C4-2B (cell line): ENCODE data around the gene ADAM12.

Source experiments
- H3K27ac ChIP-seq: fragments of 450-650 bp; 2 replicates; pipeline ENCODE4 v1.5.1; 2017
- ZFX ChIP-seq: fragments of 450-650 bp; IDR thresholded peaks from 2 replicates; pipeline ENCODE4 v1.6.1; 2017
- TF ChIP-seq, protein P1 (sequence below): fragments of 450-650 bp; conservative IDR thresholded peaks from 2 replicates; pipeline ENCODE4 v1.5.1; 2017; ENCODE audit warnings: mild to moderate bottlenecking

ADAM12 gene

DNA sequence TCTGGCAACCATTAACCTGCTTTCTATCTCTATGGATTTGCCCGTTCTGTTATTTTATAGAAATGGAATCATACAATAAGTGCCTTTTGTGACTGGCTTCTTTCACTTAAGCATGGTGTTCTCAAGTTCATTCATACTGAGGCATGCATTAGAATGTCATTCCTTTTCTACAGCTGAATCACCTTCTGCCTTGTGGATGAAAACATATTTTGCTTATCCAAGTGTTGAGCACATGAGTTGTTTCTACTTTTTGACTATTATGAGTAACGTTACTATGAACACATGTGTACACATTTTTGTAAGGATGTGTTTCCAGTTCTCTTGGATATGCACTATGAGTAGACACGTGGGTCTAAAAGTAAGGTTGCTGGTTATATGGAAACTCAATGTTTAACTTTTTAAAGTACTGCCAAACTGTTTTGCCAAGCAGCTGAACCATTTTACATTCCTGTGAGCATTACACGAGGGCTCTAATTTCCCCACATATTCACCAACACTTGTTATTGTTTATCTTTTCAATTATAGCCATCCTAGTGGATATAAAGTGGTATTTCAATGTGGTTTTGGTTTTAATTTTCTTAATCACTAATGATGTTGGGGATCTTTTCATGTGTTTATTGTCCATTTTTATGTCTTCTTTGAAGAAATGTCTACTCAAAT lies 250.6 kb downstream of the ADAM12 start:
- TF ChIP-seq, protein P1, sequence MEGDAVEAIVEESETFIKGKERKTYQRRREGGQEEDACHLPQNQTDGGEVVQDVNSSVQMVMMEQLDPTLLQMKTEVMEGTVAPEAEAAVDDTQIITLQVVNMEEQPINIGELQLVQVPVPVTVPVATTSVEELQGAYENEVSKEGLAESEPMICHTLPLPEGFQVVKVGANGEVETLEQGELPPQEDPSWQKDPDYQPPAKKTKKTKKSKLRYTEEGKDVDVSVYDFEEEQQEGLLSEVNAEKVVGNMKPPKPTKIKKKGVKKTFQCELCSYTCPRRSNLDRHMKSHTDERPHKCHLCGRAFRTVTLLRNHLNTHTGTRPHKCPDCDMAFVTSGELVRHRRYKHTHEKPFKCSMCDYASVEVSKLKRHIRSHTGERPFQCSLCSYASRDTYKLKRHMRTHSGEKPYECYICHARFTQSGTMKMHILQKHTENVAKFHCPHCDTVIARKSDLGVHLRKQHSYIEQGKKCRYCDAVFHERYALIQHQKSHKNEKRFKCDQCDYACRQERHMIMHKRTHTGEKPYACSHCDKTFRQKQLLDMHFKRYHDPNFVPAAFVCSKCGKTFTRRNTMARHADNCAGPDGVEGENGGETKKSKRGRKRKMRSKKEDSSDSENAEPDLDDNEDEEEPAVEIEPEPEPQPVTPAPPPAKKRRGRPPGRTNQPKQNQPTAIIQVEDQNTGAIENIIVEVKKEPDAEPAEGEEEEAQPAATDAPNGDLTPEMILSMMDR, result no peak
- no peak for TF ChIP-seq ZFX
- no peak overlapping the region for H3K27ac ChIP-seq

DNA sequence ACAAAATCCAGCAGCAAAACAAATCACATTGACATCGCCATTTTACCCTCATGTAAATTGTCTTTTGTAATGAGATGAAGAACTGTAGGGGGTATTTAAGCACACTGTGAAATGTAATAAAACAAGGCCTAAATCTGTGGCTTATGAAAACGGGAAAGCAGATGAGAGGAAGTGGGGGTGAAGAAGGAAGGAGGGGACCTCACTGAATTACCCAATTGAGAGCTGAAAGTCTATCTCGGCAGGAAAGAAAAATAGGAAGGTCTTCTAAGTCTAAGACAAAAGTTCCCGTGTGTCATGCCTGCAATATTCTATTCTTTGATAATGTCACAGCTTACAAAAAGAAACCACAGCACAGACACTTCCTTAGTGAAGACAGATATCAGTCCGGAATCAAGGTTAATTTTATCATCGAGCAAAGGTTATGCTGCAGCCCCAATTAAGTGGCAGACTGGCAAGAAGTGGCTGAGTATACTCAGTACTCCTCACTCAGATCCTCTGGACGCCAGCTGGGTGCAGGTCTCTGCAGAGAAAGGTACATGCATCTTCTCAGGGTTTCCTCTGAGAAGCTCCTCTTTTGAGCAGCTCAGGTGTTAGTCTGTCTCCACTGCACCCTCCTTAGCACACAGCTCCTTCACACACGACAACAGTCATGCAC lies 252.2 kb downstream of the ADAM12 start:
- H3K27ac ChIP-seq, result no peak overlapping the region

DNA sequence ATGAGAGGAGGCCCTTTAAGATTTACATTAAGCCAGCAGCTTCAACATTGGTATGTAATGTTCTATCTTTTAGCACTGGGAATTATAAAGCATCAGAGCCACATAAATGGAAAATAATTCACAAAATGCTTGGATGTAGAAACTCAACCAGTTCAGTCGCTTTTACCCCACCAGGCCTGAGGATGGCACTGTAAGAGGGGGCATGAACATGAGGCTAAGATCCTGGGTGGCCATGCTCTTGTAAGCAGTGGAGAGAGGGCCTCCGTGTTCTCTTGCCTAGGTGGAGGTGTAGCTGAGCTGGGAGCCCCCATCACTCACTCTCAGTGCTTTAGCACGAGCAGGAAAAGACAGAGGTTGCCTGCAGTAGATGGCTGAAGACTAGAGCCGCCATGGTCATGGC lies 253.1 kb downstream of the ADAM12 start:
- H3K27ac ChIP-seq, result no peak overlapping the region
- TF ChIP-seq, protein P1, result no peak
- no peak for TF ChIP-seq ZFX

More for the DNA sequence above, 252.2 kb downstream of the ADAM12 start:
- TF ChIP-seq, protein P1, result no peak
- TF ChIP-seq ZFX, result no peak

DNA sequence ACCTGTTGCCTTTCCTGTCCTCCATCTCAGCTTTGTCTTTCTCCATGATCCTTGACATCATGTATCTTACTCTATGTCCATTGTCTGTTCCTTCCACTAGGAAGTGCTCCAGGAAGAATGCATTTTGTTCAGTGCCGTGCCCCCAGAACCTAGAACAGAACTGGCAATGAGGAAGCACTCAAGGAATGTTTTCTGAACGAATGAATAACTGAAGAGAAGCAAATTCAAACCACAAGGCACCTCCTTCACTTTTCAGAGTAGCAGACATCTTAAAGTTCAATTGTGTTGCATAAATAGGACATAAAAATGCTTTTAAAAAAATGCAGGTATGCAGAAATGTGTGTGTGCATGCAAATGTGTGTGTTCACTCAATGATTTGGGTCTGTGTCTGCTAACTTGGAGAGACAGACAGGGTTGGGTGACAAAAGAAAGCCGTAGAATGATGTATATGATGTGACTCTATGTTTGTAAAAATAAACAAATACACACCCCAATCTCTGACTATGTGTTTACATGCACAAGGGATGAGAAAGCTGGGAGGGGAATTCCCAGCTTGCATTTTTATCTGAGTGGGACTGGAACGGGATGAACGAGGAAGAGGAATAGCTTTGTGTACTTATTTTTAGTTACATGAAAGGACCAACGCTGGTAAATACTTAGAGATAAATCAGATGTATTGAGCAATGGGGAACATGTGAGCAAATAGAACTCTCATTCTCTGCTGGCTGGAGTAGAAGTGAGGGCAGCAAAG lies 254.2 kb downstream of the ADAM12 start:
- TF ChIP-seq ZFX, result no peak
- TF ChIP-seq, protein P1, result no peak

DNA sequence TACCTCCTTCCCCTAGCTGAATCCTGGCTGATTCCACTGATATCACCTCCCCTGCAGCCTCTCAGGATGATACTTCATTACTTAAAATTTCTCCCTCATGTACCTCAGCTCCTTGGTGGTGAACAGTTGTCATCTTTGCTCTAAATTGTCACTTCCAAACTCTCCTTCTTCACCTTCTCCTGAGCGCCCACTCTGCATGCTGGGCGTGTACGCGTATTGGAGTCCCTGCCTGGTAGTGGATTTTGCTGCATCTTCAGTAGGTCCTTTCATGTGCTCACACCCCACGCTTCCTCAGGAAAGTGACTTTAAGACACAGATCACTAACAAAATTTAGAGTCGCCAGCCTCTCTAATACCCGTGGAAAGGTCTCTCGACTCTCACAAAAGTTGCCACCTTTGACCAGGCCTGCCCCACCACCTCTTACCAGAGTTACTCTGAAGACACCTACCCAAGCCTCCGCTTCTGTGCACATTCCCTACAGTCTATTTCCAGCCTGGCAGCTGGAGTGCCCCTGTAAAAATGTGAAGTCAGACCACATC lies 255.1 kb downstream of the ADAM12 start:
- H3K27ac ChIP-seq, result no peak overlapping the region
- TF ChIP-seq ZFX, result no peak
- TF ChIP-seq, protein P1, result no peak

More for the DNA sequence above, 254.2 kb downstream of the ADAM12 start:
- H3K27ac ChIP-seq, result no peak overlapping the region

DNA sequence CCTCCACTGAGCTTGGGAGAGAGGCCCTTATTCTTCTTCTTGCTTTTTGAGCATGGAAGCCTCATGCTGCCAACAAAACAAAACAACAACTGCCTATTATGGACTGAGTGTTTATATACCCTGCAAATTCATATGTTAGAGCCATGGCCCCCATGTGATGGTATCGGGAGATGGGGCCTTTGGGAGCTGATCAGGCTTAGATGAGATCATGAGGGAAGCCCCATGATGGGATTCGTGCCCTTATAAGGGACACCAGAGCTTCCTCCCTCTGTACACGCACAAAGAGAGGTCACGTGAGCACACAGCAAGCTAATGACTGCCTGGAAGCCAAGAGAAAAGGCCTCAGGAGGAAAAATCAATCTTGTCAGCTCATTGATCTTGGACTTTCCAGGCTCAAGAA lies 256.9 kb downstream of the ADAM12 start:
- H3K27ac ChIP-seq, result no peak overlapping the region
- TF ChIP-seq, protein P1, result no peak
- no peak for TF ChIP-seq ZFX

DNA sequence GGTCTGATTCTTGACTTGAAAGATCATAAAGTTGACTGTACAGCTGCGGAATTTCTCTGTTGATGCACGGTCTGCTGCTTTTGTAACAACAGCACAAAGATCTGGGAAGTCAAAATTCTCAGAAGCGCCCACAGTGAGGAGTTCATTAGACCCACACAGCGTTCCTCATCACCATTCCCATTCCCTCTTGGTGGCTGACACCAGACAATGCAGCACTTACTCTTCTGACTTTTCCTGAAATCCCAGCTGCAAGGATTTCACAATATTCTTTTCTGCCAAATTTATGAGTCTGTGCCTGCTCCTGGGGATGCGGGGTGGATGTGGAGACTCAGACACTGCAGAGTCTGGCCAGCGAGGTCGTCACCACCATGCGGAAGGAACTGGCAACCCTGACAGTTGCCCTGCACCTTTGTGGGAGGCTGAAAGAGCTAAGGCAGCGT lies 258.0 kb downstream of the ADAM12 start:
- no peak overlapping the region for H3K27ac ChIP-seq
- TF ChIP-seq, protein P1, result no peak
- no peak for TF ChIP-seq ZFX
